Esophagus muscularis mucosa (tissue), 4 donors: ENCODE measurements around the gene NANP.

Experiments
- CTCF ChIP-seq, 3 experiments: fragments of 200-600 bp in 2 of 3; fragments of 450-650 bp in 1 of 3; sonication (generic) in 2 of 3; IDR thresholded peaks; one replicate each; pipeline ENCODE4 v1.5.1; 2017 to 2019; ENCODE audit warnings: antibody characterized with exemption in 3 of 3, mild to moderate bottlenecking in 2 of 3, moderate library complexity in 1 of 3
- EP300 ChIP-seq: sonication (generic); formaldehyde crosslinking; IDR thresholded peaks from one replicate; pipeline ENCODE4 v1.6.1; 2017; ENCODE audit warnings: antibody characterized with exemption
- POLR2A ChIP-seq: fragments of 450-650 bp; IDR thresholded peaks from one replicate; pipeline ENCODE4 v1.6.1; 2017; ENCODE audit warnings: antibody characterized with exemption, moderate library complexity, mild to moderate bottlenecking, low read depth
- POLR2AphosphoS5 ChIP-seq, 2 donors: sonication (generic); formaldehyde crosslinking; IDR thresholded peaks; one replicate each; pipeline ENCODE4 v1.6.1; 2017; ENCODE audit warnings: antibody characterized with exemption in 2 of 2

DNA sequence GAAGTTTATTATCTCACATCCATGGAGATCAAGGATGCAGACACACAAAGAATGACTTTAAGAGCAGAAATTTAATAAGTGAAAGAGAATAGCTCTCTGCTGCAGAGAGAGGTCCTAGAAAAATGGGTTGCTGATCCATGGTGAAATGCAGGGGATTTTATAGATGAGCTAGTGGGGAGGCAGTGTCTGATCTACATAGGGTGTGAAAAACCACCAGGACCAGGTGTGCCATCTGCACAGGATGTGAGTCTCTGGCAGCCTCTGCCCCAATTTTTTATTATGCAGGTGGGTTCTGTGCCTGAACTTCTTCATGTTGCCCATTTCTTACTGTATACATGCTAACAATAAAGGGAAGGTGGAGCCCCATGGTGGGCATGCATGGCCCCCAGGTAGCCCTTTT, 19.9 kb upstream of the NANP start:
- TF ChIP-seq CTCF (IDR thresholded peaks at IDR 0.05) = no peak
- TF ChIP-seq POLR2AphosphoS5 (IDR thresholded peaks at IDR 0.05) = no peak
- TF ChIP-seq POLR2A = no peak
- TF ChIP-seq EP300 = no peak
